Measurements from ENCODE around the gene SUN2.

Gene SUN2

DNA sequence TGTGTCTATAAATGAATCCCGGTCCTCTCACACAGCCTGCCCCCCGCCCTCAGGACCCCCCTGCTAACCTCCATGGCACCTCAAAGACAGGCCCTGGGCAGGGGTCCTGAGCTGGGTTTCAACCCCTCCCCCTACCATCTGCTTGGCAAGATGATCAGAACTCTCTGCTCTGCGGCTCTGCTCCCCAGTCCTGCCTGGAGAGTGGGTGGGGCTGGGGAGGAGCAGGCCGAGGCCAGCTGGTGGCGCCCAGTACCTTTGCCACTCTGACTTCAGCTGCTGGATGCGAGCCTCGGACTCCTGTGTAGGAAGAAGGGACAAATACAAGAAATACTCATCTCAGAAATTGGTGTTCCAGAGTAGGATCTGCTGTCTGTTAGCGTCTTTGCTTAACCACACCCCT is 15.0 kb downstream of the SUN2 start:
- TF ChIP-seq, protein P1, sequence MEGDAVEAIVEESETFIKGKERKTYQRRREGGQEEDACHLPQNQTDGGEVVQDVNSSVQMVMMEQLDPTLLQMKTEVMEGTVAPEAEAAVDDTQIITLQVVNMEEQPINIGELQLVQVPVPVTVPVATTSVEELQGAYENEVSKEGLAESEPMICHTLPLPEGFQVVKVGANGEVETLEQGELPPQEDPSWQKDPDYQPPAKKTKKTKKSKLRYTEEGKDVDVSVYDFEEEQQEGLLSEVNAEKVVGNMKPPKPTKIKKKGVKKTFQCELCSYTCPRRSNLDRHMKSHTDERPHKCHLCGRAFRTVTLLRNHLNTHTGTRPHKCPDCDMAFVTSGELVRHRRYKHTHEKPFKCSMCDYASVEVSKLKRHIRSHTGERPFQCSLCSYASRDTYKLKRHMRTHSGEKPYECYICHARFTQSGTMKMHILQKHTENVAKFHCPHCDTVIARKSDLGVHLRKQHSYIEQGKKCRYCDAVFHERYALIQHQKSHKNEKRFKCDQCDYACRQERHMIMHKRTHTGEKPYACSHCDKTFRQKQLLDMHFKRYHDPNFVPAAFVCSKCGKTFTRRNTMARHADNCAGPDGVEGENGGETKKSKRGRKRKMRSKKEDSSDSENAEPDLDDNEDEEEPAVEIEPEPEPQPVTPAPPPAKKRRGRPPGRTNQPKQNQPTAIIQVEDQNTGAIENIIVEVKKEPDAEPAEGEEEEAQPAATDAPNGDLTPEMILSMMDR (IDR thresholded peaks at IDR 0.05; ENCODE audit: low read depth, low read length, missing control alignments), result no peak
- H3K4me3 ChIP-seq (ENCODE audit: low read depth, low read length), result no peak overlapping the region
- DNase-seq (ENCODE audit: low read depth), result no peak

DNA sequence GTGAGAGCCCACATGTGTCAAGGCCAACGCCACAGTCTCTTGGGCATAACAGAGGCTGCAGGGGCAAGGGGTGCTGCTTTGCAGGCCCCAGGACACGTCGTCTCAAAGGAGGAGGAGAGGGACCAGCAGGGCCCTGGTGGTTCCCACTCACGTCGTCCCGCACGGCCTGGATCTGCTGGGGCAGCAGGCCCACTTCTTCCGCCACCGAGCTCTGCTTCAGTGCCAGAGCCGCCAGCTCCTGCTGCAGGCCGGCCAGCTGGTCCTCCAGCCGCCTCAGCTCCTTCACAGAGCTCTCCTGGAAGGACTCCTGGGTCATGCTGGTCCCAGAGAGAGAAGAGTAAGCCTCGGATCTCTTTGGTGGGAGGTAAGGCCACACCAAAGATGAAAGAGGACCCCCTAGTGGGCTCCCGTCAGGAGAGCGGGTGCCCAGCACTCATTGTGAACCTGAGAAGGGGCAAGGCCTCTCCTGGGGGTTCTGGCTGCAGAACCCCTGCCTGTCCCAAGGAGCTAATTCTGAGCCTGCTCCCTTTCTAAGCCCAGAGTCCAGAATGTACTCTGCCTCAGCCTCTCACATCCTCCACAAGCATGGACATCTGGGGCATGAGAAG is 15.6 kb downstream of the SUN2 start:
- no peak overlapping the region for H3K4me3 ChIP-seq (ENCODE audit: low read depth, low read length)
- TF ChIP-seq, protein P1 (IDR thresholded peaks at IDR 0.05; ENCODE audit: low read depth, low read length, missing control alignments), result no peak
- DNase-seq (ENCODE audit: low read depth), result no peak

DNA sequence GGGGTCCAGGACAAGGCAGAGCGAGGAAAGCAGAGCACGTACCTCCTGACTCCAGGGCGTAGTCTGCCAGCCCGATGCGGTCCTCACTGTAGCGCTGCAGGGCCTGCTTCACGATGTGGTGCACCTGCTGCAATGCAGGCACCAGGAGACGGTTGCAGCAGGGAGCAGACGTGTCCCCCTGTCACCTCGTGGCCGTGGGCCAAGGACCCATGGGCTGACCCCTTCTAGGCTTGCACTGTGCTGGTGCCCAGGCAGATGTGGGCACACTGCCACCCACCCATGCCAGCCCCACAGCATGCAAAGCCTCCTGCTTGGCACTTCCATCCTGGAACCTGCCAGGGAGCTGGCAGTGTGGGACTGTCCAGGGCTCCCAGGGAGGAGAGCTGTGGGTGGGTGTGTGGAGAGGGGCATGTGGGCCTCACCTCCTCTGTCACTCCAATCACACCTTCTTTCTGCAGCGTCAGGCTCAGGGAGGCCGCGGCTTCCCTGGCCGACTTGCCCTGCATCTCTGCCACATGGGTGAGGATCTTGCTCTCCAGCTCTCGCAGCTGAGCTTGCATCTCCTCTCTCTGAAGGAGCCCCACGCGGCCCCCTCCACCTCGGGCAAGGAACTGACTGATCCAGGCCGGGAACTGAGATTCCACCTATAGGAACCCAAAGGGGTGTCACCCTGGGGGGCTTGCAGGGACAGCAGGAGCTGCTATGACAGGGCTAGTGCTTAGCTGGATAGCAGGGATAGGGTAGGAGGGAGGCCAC is 16.3 kb downstream of the SUN2 start:
- no peak for DNase-seq (ENCODE audit: low read depth)
- no peak overlapping the region for H3K4me3 ChIP-seq (ENCODE audit: low read depth, low read length)
- TF ChIP-seq, protein P1 (IDR thresholded peaks at IDR 0.05; ENCODE audit: low read depth, low read length, missing control alignments), result no peak

DNA sequence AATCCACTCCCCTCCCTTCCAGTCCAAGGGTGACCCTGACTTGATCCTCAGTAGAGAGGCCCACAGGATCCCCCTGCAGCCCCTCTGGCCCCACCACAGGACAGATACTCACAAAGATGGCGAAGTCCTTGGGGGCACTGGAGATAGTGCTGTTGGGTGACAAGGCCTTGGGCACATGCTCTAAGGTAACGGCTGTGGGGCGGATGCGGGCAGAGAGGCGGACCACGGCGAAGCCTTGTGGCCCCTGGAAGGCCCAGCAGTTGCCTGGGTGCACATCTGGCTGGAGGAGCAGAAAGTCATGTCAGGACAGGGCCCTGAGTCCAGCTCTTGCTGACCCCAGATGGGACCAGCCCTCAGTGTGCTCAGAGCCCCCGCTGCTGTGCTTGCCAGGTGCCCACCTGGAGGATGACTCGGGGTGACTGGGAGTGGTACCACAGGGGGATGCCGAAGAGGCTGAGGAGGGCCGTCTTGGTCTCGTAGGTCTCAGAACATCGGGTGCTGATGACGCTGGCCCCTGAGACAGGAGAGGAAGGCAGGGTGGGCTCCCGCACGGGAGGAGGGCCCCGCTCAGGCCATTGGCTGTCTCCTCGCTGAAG is 17.2 kb downstream of the SUN2 start:
- no peak overlapping the region for H3K4me3 ChIP-seq (ENCODE audit: low read depth, low read length)
- TF ChIP-seq, protein P1 (IDR thresholded peaks at IDR 0.05; ENCODE audit: low read depth, low read length, missing control alignments), result no peak
- no peak for DNase-seq (ENCODE audit: low read depth)

DNA sequence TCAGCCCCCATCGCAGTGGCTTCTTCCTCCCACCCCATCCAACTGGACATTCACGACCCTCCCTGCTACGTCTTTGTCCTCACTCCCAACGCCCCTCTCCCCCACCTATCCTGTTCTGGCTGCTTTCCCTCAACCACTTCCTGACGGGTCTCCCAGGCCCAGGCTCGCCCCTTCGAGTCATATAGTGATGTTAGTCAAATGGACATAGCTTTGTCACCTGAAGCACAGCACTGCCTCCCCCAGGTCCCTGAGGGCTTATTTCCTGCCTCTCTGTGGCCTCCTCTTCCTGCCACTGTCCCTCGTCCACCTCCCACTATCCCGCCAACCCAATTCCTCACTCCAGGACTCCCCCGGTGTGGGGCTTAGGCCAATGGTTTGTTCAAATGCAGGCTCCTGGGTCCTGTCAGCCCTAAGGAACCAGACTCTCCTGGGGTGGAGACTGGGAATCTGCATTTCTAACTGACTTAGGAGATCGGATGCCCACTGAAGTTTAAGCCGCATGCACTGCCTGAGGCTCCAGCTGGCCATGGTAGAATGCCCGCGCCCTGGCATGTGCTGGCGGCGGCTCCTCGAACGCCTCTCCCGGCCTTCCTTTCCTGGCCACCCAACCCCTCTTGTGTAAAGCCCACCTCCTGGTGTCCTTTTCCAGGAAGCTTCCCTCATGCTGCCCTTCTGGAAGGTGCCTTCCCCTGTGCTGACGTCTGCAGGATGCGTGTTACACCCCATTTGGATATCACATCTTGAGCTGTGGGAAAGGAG is 18.3 kb downstream of the SUN2 start:
- no peak for DNase-seq (ENCODE audit: low read depth)
- TF ChIP-seq, protein P1 (IDR thresholded peaks at IDR 0.05; ENCODE audit: low read depth, low read length, missing control alignments), result no peak
- H3K4me3 ChIP-seq (ENCODE audit: low read depth, low read length), result no peak overlapping the region

DNA sequence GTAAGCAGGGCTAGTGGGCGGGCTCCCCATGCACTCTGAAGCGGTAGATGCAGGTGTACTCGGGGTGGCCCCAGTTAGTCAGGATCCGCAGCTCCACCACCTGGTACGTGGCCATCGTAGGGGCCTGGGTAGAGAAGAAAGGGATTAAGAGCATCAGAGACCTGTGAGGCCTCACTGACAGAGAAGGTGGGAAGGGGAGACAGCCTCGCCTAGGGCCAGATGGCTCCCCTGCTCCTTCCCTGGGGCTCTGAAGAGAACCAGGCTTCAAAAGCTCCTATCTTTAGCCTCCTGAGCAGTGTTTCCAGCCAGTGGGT is 19.6 kb downstream of the SUN2 start:
- H3K4me3 ChIP-seq (ENCODE audit: low read depth, low read length), result no peak overlapping the region
- DNase-seq (ENCODE audit: low read depth), result no peak
- TF ChIP-seq, protein P1 (IDR thresholded peaks at IDR 0.05; ENCODE audit: low read depth, low read length, missing control alignments), result no peak
